ENCODE results near the gene SOX5. TPM values are rescaled to one million over a fixed set of nuclear protein-coding genes. Genes with fewer than 3 reads are reported as not detected.
A peak's percentile ranks its signal among the peaks of the same experiment; 100 is the strongest.

SOX5 gene
- total and polyA plus RNA-seq, 2 donors (not counting 1 experiment from before 2014, with no cell fraction given): 9.2 to 32.0 TPM

- TF ChIP-seq, protein P1, sequence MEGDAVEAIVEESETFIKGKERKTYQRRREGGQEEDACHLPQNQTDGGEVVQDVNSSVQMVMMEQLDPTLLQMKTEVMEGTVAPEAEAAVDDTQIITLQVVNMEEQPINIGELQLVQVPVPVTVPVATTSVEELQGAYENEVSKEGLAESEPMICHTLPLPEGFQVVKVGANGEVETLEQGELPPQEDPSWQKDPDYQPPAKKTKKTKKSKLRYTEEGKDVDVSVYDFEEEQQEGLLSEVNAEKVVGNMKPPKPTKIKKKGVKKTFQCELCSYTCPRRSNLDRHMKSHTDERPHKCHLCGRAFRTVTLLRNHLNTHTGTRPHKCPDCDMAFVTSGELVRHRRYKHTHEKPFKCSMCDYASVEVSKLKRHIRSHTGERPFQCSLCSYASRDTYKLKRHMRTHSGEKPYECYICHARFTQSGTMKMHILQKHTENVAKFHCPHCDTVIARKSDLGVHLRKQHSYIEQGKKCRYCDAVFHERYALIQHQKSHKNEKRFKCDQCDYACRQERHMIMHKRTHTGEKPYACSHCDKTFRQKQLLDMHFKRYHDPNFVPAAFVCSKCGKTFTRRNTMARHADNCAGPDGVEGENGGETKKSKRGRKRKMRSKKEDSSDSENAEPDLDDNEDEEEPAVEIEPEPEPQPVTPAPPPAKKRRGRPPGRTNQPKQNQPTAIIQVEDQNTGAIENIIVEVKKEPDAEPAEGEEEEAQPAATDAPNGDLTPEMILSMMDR (conservative IDR thresholded peaks at IDR 0.05 in 1 of 2, IDR thresholded peaks at IDR 0.05 in 1 of 2; ENCODE audit: low read depth in 1 of 2, low read length in 2 of 2): no peak
- TF ChIP-seq EZH2 (IDR thresholded peaks at IDR 0.05; ENCODE audit: low read length, missing control alignments): no peak
- no peak for DNase-seq (ENCODE audit: low read depth in 2 of 2)
- no peak overlapping the region for H3K27ac ChIP-seq (ENCODE audit: insufficient read depth, low read length)
These were observed 168.4 kb downstream of the SOX5 start for GRCh38 chr12:23781118-23781517.

GRCh38 chr12:23775208-23775607 is 174.3 kb downstream of the SOX5 start:
- Histone ChIP-seq H3K36me3 (ENCODE audit: control insufficient read depth, insufficient read depth, low read length) (no peaks in the 10 kb centered on the region), H3K4me3 (replicated peaks in 1 of 4; ENCODE audit: control extremely low read depth in 1 of 4, insufficient read depth in 1 of 4, low read depth in 3 of 4, low read length in 4 of 4) (no peak overlapping the region), H3K4me1 (ENCODE audit: control insufficient read depth, extremely low read depth, insufficient read depth, low read length) (no peaks in the 10 kb centered on the region), H3K79me2 (ENCODE audit: control insufficient read depth, insufficient read depth, low read length) (no peaks in the 10 kb centered on the region), H2AFZ (ENCODE audit: low read length) (no peak overlapping the region), H3K27ac (ENCODE audit: insufficient read depth, low read length) (no peak overlapping the region), H3K27me3 (ENCODE audit: control insufficient read depth, insufficient read depth, low read length) (no peaks in the 10 kb centered on the region), H3K9me3 (ENCODE audit: control insufficient read depth, insufficient read depth, low read depth, low read length) (no peaks in the 10 kb centered on the region), H3K4me2 (ENCODE audit: extremely low read depth, insufficient read depth, low read length) (no peak overlapping the region), H3K9ac (ENCODE audit: insufficient read depth, low read length) (no peak overlapping the region), H4K20me1 (ENCODE audit: control insufficient read depth, extremely low read depth, insufficient read depth, low read length) (no peaks in the 10 kb centered on the region)
- no peak for DNase-seq (ENCODE audit: low read depth in 2 of 2)
- TF ChIP-seq EZH2 (IDR thresholded peaks at IDR 0.05; ENCODE audit: low read length, missing control alignments): no peak
- TF ChIP-seq, protein P1 (conservative IDR thresholded peaks at IDR 0.05 in 1 of 2, IDR thresholded peaks at IDR 0.05 in 1 of 2; ENCODE audit: low read depth in 1 of 2, low read length in 2 of 2): no peak

More at GRCh38 chr12:23781118-23781517, 168.4 kb downstream of the SOX5 start:
- Histone ChIP-seq H3K4me1 (ENCODE audit: control insufficient read depth, extremely low read depth, insufficient read depth, low read length) (no peaks in the 10 kb centered on the region), H3K36me3 (ENCODE audit: control insufficient read depth, insufficient read depth, low read length) (no peaks in the 10 kb centered on the region), H3K9ac (ENCODE audit: insufficient read depth, low read length) (no peak overlapping the region), H3K27me3 (ENCODE audit: control insufficient read depth, insufficient read depth, low read length) (no peaks in the 10 kb centered on the region), H3K79me2 (ENCODE audit: control insufficient read depth, insufficient read depth, low read length) (no peaks in the 10 kb centered on the region), H4K20me1 (ENCODE audit: control insufficient read depth, extremely low read depth, insufficient read depth, low read length) (no peaks in the 10 kb centered on the region), H3K9me3 (ENCODE audit: control insufficient read depth, insufficient read depth, low read depth, low read length) (no peaks in the 10 kb centered on the region), H3K4me3 (replicated peaks in 1 of 4; ENCODE audit: control extremely low read depth in 1 of 4, insufficient read depth in 1 of 4, low read depth in 3 of 4, low read length in 4 of 4) (no peak overlapping the region), H3K4me2 (ENCODE audit: extremely low read depth, insufficient read depth, low read length) (no peak overlapping the region), H2AFZ (ENCODE audit: low read length) (no peak overlapping the region)

- DNase-seq (ENCODE audit: low read depth in 2 of 2): peak in 1 of 2 donors; percentile 21
- Histone ChIP-seq H3K9ac (ENCODE audit: insufficient read depth, low read length) (no peak overlapping the region), H3K4me2 (ENCODE audit: extremely low read depth, insufficient read depth, low read length) (no peak overlapping the region), H2AFZ (ENCODE audit: low read length) (peak overlapping the region; percentile 6), H3K36me3 (ENCODE audit: control insufficient read depth, insufficient read depth, low read length) (no peaks in the 10 kb centered on the region), H3K4me1 (ENCODE audit: control insufficient read depth, extremely low read depth, insufficient read depth, low read length) (no peaks in the 10 kb centered on the region), H3K27ac (ENCODE audit: insufficient read depth, low read length) (no peak overlapping the region), H3K79me2 (ENCODE audit: control insufficient read depth, insufficient read depth, low read length) (no peaks in the 10 kb centered on the region), H3K27me3 (ENCODE audit: control insufficient read depth, insufficient read depth, low read length) (no peaks in the 10 kb centered on the region), H4K20me1 (ENCODE audit: control insufficient read depth, extremely low read depth, insufficient read depth, low read length) (no peaks in the 10 kb centered on the region), H3K9me3 (ENCODE audit: control insufficient read depth, insufficient read depth, low read depth, low read length) (no peaks in the 10 kb centered on the region), H3K4me3 (replicated peaks in 1 of 4; ENCODE audit: control extremely low read depth in 1 of 4, insufficient read depth in 1 of 4, low read depth in 3 of 4, low read length in 4 of 4) (no peak overlapping the region)
- TF ChIP-seq EZH2 (IDR thresholded peaks at IDR 0.05; ENCODE audit: low read length, missing control alignments): no peak
- TF ChIP-seq, protein P1 (conservative IDR thresholded peaks at IDR 0.05 in 1 of 2, IDR thresholded peaks at IDR 0.05 in 1 of 2; ENCODE audit: low read depth in 1 of 2, low read length in 2 of 2): no peak
These were observed 178.1 kb downstream of the SOX5 start for GRCh38 chr12:23771240-23771949.
